Endothelial cell of umbilical vein (primary cell): Measurements from ENCODE around the gene PDE3A. TPM values are rescaled to one million over a fixed set of nuclear protein-coding genes. Genes with fewer than 3 reads are reported as not detected.

Source experiments
- BruUV-seq: library from RNA; stranded (reverse); fragments of 400-500 nt; replicated peaks from 2 replicates; lab custom pipeline; 2021; lab: Mats Ljungman, UMichigan
- CTCF ChIA-PET: fragments of 300-600, 350-600 bp; sonication (Branson Sonifier 250); formaldehyde crosslinking; loops from one replicate; lab custom pipeline; 2021; ENCODE audit warnings: antibody characterized with exemption, inconsistent platforms; lab: Charles Lee
- POLR2A ChIA-PET: fragments of 300-600, 350-600 bp; sonication (Branson Sonifier 250); formaldehyde crosslinking; loops from one replicate; lab custom pipeline; 2021; ENCODE audit warnings: antibody characterized with exemption, inconsistent platforms; lab: Charles Lee
- DNase-seq: peaks from one replicate; pipeline ENCODE4 v3.0.0-alpha.2; 2011; ENCODE audit warnings: low read depth, low spot score
- FAIRE-seq: peaks from 2 replicates; lab custom pipeline; 2011; peaks lifted over from hg19 to GRCh38; lab: Jason Lieb, UNC
- H2AFZ ChIP-seq: 2 replicates; pipeline ENCODE4 v1.6.0; 2012; ENCODE audit warnings: low read depth, low read length, control low read depth, inconsistent platforms
- H3K27ac ChIP-seq: 2 replicates; pipeline ENCODE4 v1.5.1; 2011; ENCODE audit warnings: low read depth, mild to moderate bottlenecking, control low read depth, low read length, moderate library complexity; ENCODE audit not compliant: insufficient read depth
- H3K27me3 ChIP-seq, 2 experiments: 2 replicates each; pipeline versions ENCODE4 v1.6.0 to v1.6.1; 2011; ENCODE audit warnings: low read length in 2 of 2, mixed read lengths in 1 of 2; ENCODE audit not compliant: control insufficient read depth in 2 of 2, insufficient read depth in 2 of 2
- H3K36me3 ChIP-seq, 2 experiments: 2 replicates in 1 of 2; 3 replicates in 1 of 2; pipeline ENCODE4 v1.5.1; 2011; ENCODE audit warnings: low read length in 2 of 2, mild to moderate bottlenecking in 1 of 2, moderate library complexity in 1 of 2; ENCODE audit not compliant: control insufficient read depth in 2 of 2, insufficient read depth in 2 of 2; ENCODE audit errors: extremely low read depth in 1 of 2
- H3K4me1 ChIP-seq: 3 replicates; pipeline ENCODE4 v1.5.1; 2011; ENCODE audit warnings: mild to moderate bottlenecking, low read length; ENCODE audit not compliant: control insufficient read depth, insufficient read depth; ENCODE audit errors: extremely low read depth
- H3K4me2 ChIP-seq: 2 replicates; pipeline ENCODE4 v1.6.1; 2011; ENCODE audit warnings: low read length, control low read depth, mixed read lengths; ENCODE audit not compliant: insufficient read depth
- H3K4me3 ChIP-seq, 3 experiments: fragments of 200-600 bp in 1 of 3; sonication (generic), shearing (Covaris generic) in 1 of 3; replicated peaks in 1 of 3; 2 replicates each; pipeline ENCODE4 v1.5.1; 2011 to 2016; ENCODE audit warnings: control low read depth in 3 of 3, low read length in 3 of 3, mild to moderate bottlenecking in 2 of 3, inconsistent platforms in 1 of 3, low read depth in 1 of 3, moderate library complexity in 1 of 3; ENCODE audit not compliant: insufficient read depth in 1 of 3
- H3K79me2 ChIP-seq: 2 replicates; pipeline ENCODE4 v1.6.0; 2012; ENCODE audit warnings: low read length, inconsistent platforms; ENCODE audit not compliant: control insufficient read depth, insufficient read depth
- H3K9ac ChIP-seq: replicated peaks from 2 replicates; pipeline ENCODE3; 2011; ENCODE audit warnings: low read length, control low read depth; ENCODE audit not compliant: insufficient read depth; ENCODE audit errors: extremely low read depth
- H3K9me1 ChIP-seq: replicated peaks from 3 replicates; pipeline ENCODE4 v1.6.0; 2011; ENCODE audit warnings: mild to moderate bottlenecking, low read length; ENCODE audit not compliant: control insufficient read depth, insufficient read depth; ENCODE audit errors: extremely low read depth
- H3K9me3 ChIP-seq: replicated peaks from 2 replicates; pipeline ENCODE4 v1.5.1; 2012; ENCODE audit warnings: low read length, inconsistent platforms; ENCODE audit not compliant: control insufficient read depth, insufficient read depth
- H4K20me1 ChIP-seq: replicated peaks from 2 replicates; pipeline ENCODE3; 2011; ENCODE audit warnings: mild to moderate bottlenecking, low read length; ENCODE audit not compliant: control insufficient read depth, insufficient read depth; ENCODE audit errors: extremely low read depth
- EZH2 ChIP-seq: IDR thresholded peaks from 2 replicates; pipeline ENCODE4 v1.6.1; 2012; ENCODE audit warnings: borderline replicate concordance, low read depth, mild to moderate bottlenecking, moderate library complexity, low read length, inconsistent platforms; ENCODE audit not compliant: severe bottlenecking
- FOS ChIP-seq: IDR thresholded peaks from 2 replicates; pipeline ENCODE4 v1.6.1; 2011; ENCODE audit warnings: mild to moderate bottlenecking, low read length, moderate library complexity, borderline replicate concordance; ENCODE audit not compliant: insufficient read depth
- GATA2 ChIP-seq: IDR thresholded peaks from 2 replicates; pipeline ENCODE4 v1.7.0; 2011; ENCODE audit warnings: low read depth, mild to moderate bottlenecking, moderate library complexity, mixed read lengths, low read length; ENCODE audit not compliant: insufficient read length, insufficient read depth
- JUN ChIP-seq: IDR thresholded peaks from 2 replicates; pipeline ENCODE4 v1.6.1; 2011; ENCODE audit warnings: borderline replicate concordance, low read depth; ENCODE audit not compliant: insufficient read length, insufficient read depth
- MAX ChIP-seq: IDR thresholded peaks from 2 replicates; pipeline ENCODE4 v1.6.1; 2011; ENCODE audit not compliant: insufficient read depth, insufficient read length
- MYC ChIP-seq: IDR thresholded peaks from one replicate; pipeline ENCODE4 v1.6.1; 2011; ENCODE audit warnings: mild to moderate bottlenecking, low read depth, low read length
- POLR2A ChIP-seq: IDR thresholded peaks from 2 replicates; pipeline ENCODE4 v1.6.1; 2012; ENCODE audit warnings: low read depth, mild to moderate bottlenecking, control low read depth, low read length
- POLR2AphosphoS5 ChIP-seq: IDR thresholded peaks from 2 replicates; pipeline ENCODE4 v1.6.1; 2012; ENCODE audit warnings: low read depth, mild to moderate bottlenecking, control low read depth, low read length, moderate library complexity; ENCODE audit not compliant: insufficient read depth
- dilution Hi-C: fragments of 300-500 bp; cut with MboI; formaldehyde crosslinking; loops from one replicate; pipeline ENCODE4 v1.15.0; 2019; ENCODE audit warnings: low sequenced_read_pairs; ENCODE audit not compliant: extremely low pct_ligation_motif_present
- intact Hi-C: fragments of 100-400 bp; cut with micrococcal nuclease; formaldehyde crosslinking; loops from one replicate; pipeline ENCODE4 v1.10.0; 2022
- polyA plus RNA-seq, 4 experiments: library from polyadenylated mRNA; depleted of rRNA in 3 of 4; stranded (reverse) in 3 of 4; unstranded in 1 of 4; fragments of >200 nt; gene quantifications; 2 replicates each; pipeline versions ENCODE4 v1.2.1 to v1.2.3, GENCODE V29; 2011 to 2012; ENCODE audit warnings: missing spikeins in 1 of 4
- total RNA-seq: library from RNA; stranded (reverse); gene quantifications from 2 replicates; pipeline ENCODE4 v1.2.3, GENCODE V29; 2021
- TF ChIP-seq, protein P1 (sequence below), 2 donors: IDR thresholded peaks; 1 replicate in 1 of 2; 2 replicates in 1 of 2; pipeline ENCODE4 v1.5.1; 2011; ENCODE audit warnings: low read length in 2 of 2, mild to moderate bottlenecking in 2 of 2, moderate library complexity in 2 of 2, control low read depth in 1 of 2, inconsistent platforms in 1 of 2, low read depth in 1 of 2; ENCODE audit not compliant: insufficient read depth in 1 of 2; ENCODE audit errors: extremely low read depth in 1 of 2

The PDE3A gene
- total and polyA plus RNA-seq, 2 donors (not counting 3 experiments of a cell fraction or from before 2014, with no cell fraction given) = 14.0 to 27.4 TPM

DNA sequence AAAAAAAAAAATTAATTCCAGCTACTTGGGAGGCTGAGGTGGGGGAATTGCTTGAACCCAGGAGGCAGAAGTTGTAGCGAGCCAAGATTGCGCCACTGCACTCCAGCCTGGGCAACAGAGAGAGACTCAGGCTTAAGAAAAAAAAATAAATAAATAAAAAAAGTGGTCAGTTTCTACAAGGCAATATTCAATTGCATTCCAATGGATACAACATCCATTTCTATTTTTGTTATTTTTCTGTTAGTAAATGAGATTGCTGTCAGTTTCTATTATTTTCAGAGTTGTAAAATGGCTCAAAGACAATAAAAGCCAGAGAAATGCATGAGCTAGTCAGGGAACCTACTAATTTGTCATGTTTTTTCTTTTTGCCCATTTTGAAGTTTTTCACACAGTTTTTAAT lies 119.2 kb downstream of the PDE3A start:
- DNase-seq (no peak), FAIRE-seq (no peak)
- Histone ChIP-seq H3K4me1 (peaks cover 15% of the 10 kb centered on the region), H3K27ac (no peak overlapping the region), H2AFZ (no peak overlapping the region), H3K36me3 (no peaks in the 10 kb centered on the region), H3K27me3 (no peaks in the 10 kb centered on the region), H3K9me3 (no peaks in the 10 kb centered on the region), H3K4me3 (no peak overlapping the region), H3K79me2 (peaks cover 3% of the 10 kb centered on the region), H4K20me1 (no peaks in the 10 kb centered on the region), H3K9me1 (no peaks in the 10 kb centered on the region), H3K4me2 (no peak overlapping the region), H3K9ac (no peak overlapping the region)
- POLR2A ChIA-PET = no interaction called here
- no TSS peak for BruUV-seq
- intact Hi-C loops = no loop called here
- TF ChIP-seq JUN (no peak), MAX (no peak), GATA2 (no peak), POLR2AphosphoS5 (no peak), POLR2A (no peak), FOS (no peak), MYC (no peak), EZH2 (no peak)
- TF ChIP-seq, protein P1, sequence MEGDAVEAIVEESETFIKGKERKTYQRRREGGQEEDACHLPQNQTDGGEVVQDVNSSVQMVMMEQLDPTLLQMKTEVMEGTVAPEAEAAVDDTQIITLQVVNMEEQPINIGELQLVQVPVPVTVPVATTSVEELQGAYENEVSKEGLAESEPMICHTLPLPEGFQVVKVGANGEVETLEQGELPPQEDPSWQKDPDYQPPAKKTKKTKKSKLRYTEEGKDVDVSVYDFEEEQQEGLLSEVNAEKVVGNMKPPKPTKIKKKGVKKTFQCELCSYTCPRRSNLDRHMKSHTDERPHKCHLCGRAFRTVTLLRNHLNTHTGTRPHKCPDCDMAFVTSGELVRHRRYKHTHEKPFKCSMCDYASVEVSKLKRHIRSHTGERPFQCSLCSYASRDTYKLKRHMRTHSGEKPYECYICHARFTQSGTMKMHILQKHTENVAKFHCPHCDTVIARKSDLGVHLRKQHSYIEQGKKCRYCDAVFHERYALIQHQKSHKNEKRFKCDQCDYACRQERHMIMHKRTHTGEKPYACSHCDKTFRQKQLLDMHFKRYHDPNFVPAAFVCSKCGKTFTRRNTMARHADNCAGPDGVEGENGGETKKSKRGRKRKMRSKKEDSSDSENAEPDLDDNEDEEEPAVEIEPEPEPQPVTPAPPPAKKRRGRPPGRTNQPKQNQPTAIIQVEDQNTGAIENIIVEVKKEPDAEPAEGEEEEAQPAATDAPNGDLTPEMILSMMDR (IDR thresholded peaks at IDR 0.05; ENCODE audit: extremely low read depth in 1 of 2, insufficient read depth in 1 of 2, low read depth in 1 of 2, low read length in 2 of 2) = no peak
- CTCF ChIA-PET = no interaction called here
- dilution Hi-C loops = no loop called here
